Measurements from ENCODE around the gene SRP9.

The SRP9 gene

DNA sequence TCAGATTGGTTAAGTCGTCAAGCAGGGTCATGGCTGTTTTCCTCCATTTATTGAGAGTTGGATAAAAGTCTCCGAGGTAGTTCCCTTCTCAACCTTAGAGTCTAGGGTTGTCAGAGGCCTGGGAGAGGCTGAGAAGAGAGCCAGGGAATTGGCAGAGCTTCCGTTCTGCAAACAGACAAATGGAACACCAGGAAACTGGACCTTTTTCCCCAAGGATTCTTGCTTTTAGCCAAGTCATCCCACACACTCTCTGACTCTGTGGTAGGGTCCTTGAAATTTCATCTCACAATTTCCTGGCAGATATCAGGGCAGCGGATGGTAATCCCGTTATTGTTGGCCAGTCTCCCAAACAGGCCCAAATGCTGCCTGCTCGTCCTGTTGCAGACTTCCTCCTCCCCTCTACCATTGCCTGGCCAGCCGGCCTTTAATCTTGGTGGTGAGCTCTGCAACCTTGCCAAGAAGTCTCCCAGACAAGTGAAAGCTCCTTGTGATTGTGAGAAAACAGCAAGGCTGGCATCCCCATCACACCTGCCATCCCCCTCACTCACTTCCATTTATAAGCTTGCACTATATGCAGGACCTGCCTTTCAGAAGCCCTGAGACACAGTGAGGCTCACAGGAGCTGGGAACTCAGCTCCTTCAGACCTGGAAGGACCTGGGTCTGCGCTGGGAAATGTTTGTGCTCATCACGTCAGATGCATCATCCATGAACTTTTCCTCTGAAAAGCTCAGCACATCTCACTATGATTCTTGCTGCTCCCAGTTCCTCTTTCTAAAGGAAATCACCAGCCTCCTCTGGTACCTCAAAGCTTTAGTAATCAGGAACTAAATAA, 13.7 kb upstream of the SRP9 start:
- peaks cover 13% of the 10 kb centered on the region for H3K4me1 ChIP-seq (ENCODE audit: control insufficient read depth, low read length)
- H3K4me2 ChIP-seq (ENCODE audit: low read length): peak overlapping the region; percentile 23
- H3K79me2 ChIP-seq (ENCODE audit: control insufficient read depth, low read length): no peaks in the 10 kb centered on the region
- H3K9me3 ChIP-seq (ENCODE audit: control insufficient read depth, insufficient read depth, low read length): no peaks in the 10 kb centered on the region
- no peak overlapping the region for H3K4me3 ChIP-seq (ENCODE audit: low read length)
- peaks cover 25% of the 10 kb centered on the region for H3K27me3 ChIP-seq (ENCODE audit: control insufficient read depth, low read length)
- no peak overlapping the region for H3K27ac ChIP-seq (ENCODE audit: low read depth, low read length)
- H3K36me3 ChIP-seq (ENCODE audit: control insufficient read depth, low read length): no peaks in the 10 kb centered on the region
- H3K9me2 ChIP-seq (replicated peaks; ENCODE audit: control insufficient read depth, low read length): no peaks in the 10 kb centered on the region
- H3F3A ChIP-seq (ENCODE audit: control insufficient read depth, insufficient read depth): no peaks in the 10 kb centered on the region
- no peaks in the 10 kb centered on the region for H4K20me1 ChIP-seq (ENCODE audit: control insufficient read depth, insufficient read depth, low read depth, low read length)
- no peak for TF ChIP-seq EZH2phosphoT487 (IDR thresholded peaks at IDR 0.05; ENCODE audit: borderline replicate concordance, low read length)
- TF ChIP-seq, protein P1, sequence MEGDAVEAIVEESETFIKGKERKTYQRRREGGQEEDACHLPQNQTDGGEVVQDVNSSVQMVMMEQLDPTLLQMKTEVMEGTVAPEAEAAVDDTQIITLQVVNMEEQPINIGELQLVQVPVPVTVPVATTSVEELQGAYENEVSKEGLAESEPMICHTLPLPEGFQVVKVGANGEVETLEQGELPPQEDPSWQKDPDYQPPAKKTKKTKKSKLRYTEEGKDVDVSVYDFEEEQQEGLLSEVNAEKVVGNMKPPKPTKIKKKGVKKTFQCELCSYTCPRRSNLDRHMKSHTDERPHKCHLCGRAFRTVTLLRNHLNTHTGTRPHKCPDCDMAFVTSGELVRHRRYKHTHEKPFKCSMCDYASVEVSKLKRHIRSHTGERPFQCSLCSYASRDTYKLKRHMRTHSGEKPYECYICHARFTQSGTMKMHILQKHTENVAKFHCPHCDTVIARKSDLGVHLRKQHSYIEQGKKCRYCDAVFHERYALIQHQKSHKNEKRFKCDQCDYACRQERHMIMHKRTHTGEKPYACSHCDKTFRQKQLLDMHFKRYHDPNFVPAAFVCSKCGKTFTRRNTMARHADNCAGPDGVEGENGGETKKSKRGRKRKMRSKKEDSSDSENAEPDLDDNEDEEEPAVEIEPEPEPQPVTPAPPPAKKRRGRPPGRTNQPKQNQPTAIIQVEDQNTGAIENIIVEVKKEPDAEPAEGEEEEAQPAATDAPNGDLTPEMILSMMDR (IDR thresholded peaks at IDR 0.05; ENCODE audit: low read depth, low read length, poor library complexity, severe bottlenecking): no peak

DNA sequence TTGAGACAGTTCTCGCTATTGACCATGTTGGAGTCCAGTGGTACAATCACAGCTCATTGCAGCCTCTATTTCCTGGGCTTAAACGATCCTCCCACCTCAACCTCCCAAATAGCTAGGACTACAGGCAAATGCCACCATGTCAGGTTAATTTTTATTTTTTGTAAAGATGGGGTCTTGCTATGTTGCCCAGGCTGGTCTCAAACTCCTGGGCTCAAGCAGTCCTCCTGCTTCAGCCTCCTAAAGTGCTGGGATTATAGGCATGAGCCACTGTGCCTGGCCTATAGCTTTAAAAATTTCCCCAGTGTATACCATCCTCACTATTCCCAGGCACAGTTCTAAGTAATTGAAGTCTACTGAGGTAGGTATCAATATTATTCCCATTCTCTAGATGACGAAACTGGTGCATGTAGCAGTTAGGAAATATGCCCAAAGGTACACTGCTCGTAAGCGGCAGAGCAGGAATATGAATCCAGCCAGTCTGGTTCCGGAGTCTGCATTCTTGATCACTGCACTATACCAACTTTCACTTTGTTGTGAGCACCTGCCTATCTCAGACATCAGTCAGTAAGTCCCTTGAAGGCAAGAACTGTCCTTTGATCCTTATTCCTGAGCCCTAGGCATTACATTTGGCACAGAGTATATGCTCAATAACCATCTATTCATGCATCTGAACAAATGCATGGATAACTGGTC, 11.5 kb upstream of the SRP9 start:
- no peaks in the 10 kb centered on the region for H3K79me2 ChIP-seq (ENCODE audit: control insufficient read depth, low read length)
- no peak overlapping the region for H3K4me2 ChIP-seq (ENCODE audit: low read length)

DNA sequence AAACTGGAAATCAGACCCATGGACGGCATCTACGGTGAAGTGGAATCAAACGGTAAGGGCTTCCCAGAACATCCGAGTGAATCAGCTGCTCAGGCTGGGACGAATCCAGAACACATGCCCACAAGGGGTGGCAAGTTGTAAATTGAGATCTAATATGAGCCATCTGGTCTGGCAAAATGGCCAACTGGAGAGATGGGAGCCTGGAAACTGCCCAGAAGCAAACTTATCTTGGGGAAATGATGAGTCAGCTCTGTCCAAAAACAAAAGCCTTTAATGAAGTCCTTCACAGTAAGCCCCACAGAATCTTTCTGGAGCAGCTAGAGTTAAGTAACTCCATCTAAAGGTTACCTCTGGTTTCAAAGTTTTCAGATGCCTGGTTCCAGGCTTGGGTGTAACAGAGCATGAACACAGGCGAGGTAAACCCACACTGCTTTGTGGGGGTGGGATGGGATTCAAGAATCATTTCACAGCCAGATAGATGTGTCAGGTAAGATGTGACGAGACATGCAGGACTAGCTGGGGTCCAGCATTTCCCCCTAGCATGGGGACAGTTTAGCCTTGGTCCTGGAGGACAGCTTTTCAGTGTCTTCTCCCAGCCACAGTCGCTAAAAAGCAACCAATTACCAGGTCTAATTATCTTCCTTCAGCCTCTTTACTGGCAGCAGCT, 10.5 kb upstream of the SRP9 start:
- Histone ChIP-seq H3K27ac (ENCODE audit: low read depth, low read length) (no peak overlapping the region), H3K27me3 (ENCODE audit: control insufficient read depth, low read length) (peaks cover 19% of the 10 kb centered on the region), H4K20me1 (ENCODE audit: control insufficient read depth, insufficient read depth, low read depth, low read length) (no peaks in the 10 kb centered on the region), H3K4me2 (ENCODE audit: low read length) (no peak overlapping the region), H3K9me2 (replicated peaks; ENCODE audit: control insufficient read depth, low read length) (no peaks in the 10 kb centered on the region), H3K79me2 (ENCODE audit: control insufficient read depth, low read length) (no peaks in the 10 kb centered on the region), H3K4me3 (ENCODE audit: low read length) (no peak overlapping the region), H3K4me1 (ENCODE audit: control insufficient read depth, low read length) (peaks cover 13% of the 10 kb centered on the region), H3K36me3 (ENCODE audit: control insufficient read depth, low read length) (no peaks in the 10 kb centered on the region), H3K9me3 (ENCODE audit: control insufficient read depth, insufficient read depth, low read length) (no peaks in the 10 kb centered on the region), H3F3A (ENCODE audit: control insufficient read depth, insufficient read depth) (no peaks in the 10 kb centered on the region)
- TF ChIP-seq, protein P1 (IDR thresholded peaks at IDR 0.05; ENCODE audit: low read depth, low read length, poor library complexity, severe bottlenecking): no peak
- TF ChIP-seq EZH2phosphoT487 (IDR thresholded peaks at IDR 0.05; ENCODE audit: borderline replicate concordance, low read length): no peak

More for the DNA sequence above, 11.5 kb upstream of the SRP9 start:
- no peaks in the 10 kb centered on the region for H3K36me3 ChIP-seq (ENCODE audit: control insufficient read depth, low read length)
- no peak overlapping the region for H3K4me3 ChIP-seq (ENCODE audit: low read length)
- H4K20me1 ChIP-seq (ENCODE audit: control insufficient read depth, insufficient read depth, low read depth, low read length): no peaks in the 10 kb centered on the region
- no peaks in the 10 kb centered on the region for H3K9me2 ChIP-seq (replicated peaks; ENCODE audit: control insufficient read depth, low read length)
- H3K9me3 ChIP-seq (ENCODE audit: control insufficient read depth, insufficient read depth, low read length): no peaks in the 10 kb centered on the region
- no peaks in the 10 kb centered on the region for H3F3A ChIP-seq (ENCODE audit: control insufficient read depth, insufficient read depth)
- TF ChIP-seq, protein P1 (IDR thresholded peaks at IDR 0.05; ENCODE audit: low read depth, low read length, poor library complexity, severe bottlenecking): no peak
- TF ChIP-seq EZH2phosphoT487 (IDR thresholded peaks at IDR 0.05; ENCODE audit: borderline replicate concordance, low read length): no peak
- H3K4me1 ChIP-seq (ENCODE audit: control insufficient read depth, low read length): peaks cover 13% of the 10 kb centered on the region
- no peak overlapping the region for H3K27ac ChIP-seq (ENCODE audit: low read depth, low read length)
- H3K27me3 ChIP-seq (ENCODE audit: control insufficient read depth, low read length): peaks cover 25% of the 10 kb centered on the region
